HCT116 (cell line): Measurements from ENCODE around the gene ZBED1.
"Not testable (repeated sequence)": the region's sequence is repeated elsewhere in the genome, so short reads cannot be mapped to it uniquely, and the experiment has no call there.

Experiments
- POLR2A ChIP-seq: IDR thresholded peaks from 2 replicates; pipeline ENCODE4 v1.7.0; 2011; ENCODE audit warnings: borderline replicate concordance; ENCODE audit not compliant: insufficient read depth, insufficient read length; ENCODE audit errors: extremely low read depth
- RAD21 ChIP-seq: IDR thresholded peaks from 2 replicates; pipeline ENCODE4 v1.6.1; 2012; ENCODE audit warnings: low read depth, mild to moderate bottlenecking
- SP1 ChIP-seq: IDR thresholded peaks from 2 replicates; pipeline ENCODE4 v1.6.1; 2012; ENCODE audit warnings: low read depth
- SRF ChIP-seq: IDR thresholded peaks from 2 replicates; pipeline ENCODE4 v1.6.1; 2012; ENCODE audit warnings: low read depth
- TCF7L2 ChIP-seq: IDR thresholded peaks from 2 replicates; pipeline ENCODE4 v1.7.0; 2011; ENCODE audit warnings: borderline replicate concordance, inconsistent platforms; ENCODE audit not compliant: insufficient read depth, insufficient read length; ENCODE audit errors: extremely low read depth
- YY1 ChIP-seq: IDR thresholded peaks from 2 replicates; pipeline ENCODE4 v1.6.1; 2011; ENCODE audit warnings: low read length, low read depth, moderate library complexity, mild to moderate bottlenecking; ENCODE audit not compliant: insufficient replicate concordance; ENCODE audit errors: extremely low read depth

DNA sequence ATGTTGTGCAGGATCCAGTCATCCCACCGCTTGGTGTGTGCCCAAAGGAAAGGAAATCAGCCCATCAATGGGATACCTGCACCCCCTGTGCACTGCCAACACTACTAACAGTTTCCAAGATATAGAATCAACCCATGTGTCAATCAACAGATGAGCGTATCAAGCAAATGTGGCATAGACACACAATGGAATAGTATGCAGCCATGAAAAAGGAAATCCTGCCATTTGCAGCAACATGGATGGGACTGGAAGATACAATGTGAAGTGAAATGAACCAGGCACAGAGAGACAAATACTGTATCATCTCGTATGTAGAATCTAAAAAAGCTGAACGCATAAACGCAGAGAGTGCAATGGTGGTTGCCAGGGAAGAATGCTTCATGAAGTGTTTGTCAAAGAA is 20.8 kb downstream of the ZBED1 start:
- not testable (repeated sequence) for TF ChIP-seq SRF, SP1, RAD21, YY1, TCF7L2, POLR2A
